Measurements from ENCODE around the gene CYP4A22. TPM values are rescaled to one million over a fixed set of nuclear protein-coding genes. Genes with fewer than 3 reads are reported as not detected.

CYP4A22 gene
- total and polyA plus RNA-seq, 7 donors: 1.4 TPM; not detected in 6

GRCh38 chr1:47175227-47175934 is 38.1 kb downstream of the CYP4A22 start:
- WGBS, 2 donors: 11 to 19% methylated on average over 11 of the region's 11 CpGs
- Histone ChIP-seq H3K9me3 (peaks cover 0 to 3% (median 0%) of the 10 kb centered on the region in 4 donors), H3K4me3 (no peak overlapping the region), H3K27ac (no peak overlapping the region), H3K27me3 (no peaks in the 10 kb centered on the region), H3K36me3 (no peaks in the 10 kb centered on the region), H3K4me1 (peaks cover 0 to 12% (median 11%) of the 10 kb centered on the region in 4 donors)
- intact Hi-C loops (cut with DNase I): no loop called here
- DNase-seq: no peak
- TF ChIP-seq CTCF (IDR thresholded peaks at IDR 0.05) (peak; percentile 81 to 95 (median 92)), EP300 (IDR thresholded peaks at IDR 0.05) (no peak)

GRCh38 chr1:47178020-47178419 is 40.8 kb downstream of the CYP4A22 start:
- Histone ChIP-seq H3K36me3 (no peaks in the 10 kb centered on the region), H3K4me1 (peaks cover 0 to 14% (median 12%) of the 10 kb centered on the region in 4 donors), H3K9me3 (no peaks in the 10 kb centered on the region), H3K4me3 (no peak overlapping the region), H3K27me3 (peaks cover 0 to 20% (median 2%) of the 10 kb centered on the region in 3 donors), H3K27ac (no peak overlapping the region)
- DNase-seq: no peak
- 91% methylated on average over 6 of the region's 6 CpGs for WGBS, 2 donors
- no peak for TF ChIP-seq CTCF (IDR thresholded peaks at IDR 0.05)
- TF ChIP-seq POLR2A (IDR thresholded peaks at IDR 0.05): no peak
- TF ChIP-seq POLR2AphosphoS5 (IDR thresholded peaks at IDR 0.05): no peak
- no peak for TF ChIP-seq EP300 (IDR thresholded peaks at IDR 0.05)
- intact Hi-C loops (cut with DNase I): loop anchor here (2.0 kb wide), 1 partner anchor 533 kb away; no protein-coding TSS in a partner anchor

DNA sequence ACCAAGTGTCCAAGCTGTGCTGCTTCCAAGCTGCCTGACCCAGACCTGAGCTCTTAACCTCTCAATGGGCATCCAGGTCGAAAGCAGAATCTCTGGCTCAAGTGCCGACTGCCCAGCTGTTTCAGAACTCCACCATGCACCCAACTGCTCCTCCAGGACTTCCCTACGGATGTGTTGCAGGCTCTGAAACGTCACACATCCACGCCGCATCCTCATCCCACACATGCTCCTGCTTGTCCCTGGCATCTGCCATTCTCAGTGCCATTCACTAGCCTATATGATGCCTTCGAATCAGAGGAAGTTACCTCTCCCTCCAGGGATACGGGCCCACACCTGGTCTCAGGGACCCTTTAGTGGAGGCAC is 41.4 kb downstream of the CYP4A22 start:
- H3K27ac ChIP-seq: no peak overlapping the region
- DNase-seq: no peak

GRCh38 chr1:47179017-47179987 is 42.1 kb downstream of the CYP4A22 start:
- H3K4me1 ChIP-seq: peaks cover 0 to 14% (median 12%) of the 10 kb centered on the region in 4 donors
- peaks cover 0 to 30% (median 2%) of the 10 kb centered on the region in 3 donors for H3K27me3 ChIP-seq
- WGBS, 2 donors: 3 to 8% methylated on average over 30 of the region's 30 CpGs
- peak overlapping the region in 2 of 4 donors; percentile 19 to 55 for H3K27ac ChIP-seq
- H3K9me3 ChIP-seq: no peaks in the 10 kb centered on the region
- intact Hi-C loops (cut with DNase I): loop anchor here (2.0 kb wide), 1 partner anchor 531 kb away; no protein-coding TSS in a partner anchor
- H3K4me3 ChIP-seq: peak overlapping the region; percentile 18 to 47 (median 30)
- TF ChIP-seq POLR2AphosphoS5 (IDR thresholded peaks at IDR 0.05): peak in 2 of 4 donors; percentile 26 to 33
- TF ChIP-seq CTCF (IDR thresholded peaks at IDR 0.05): peak; percentile 69 to 89 (median 74)
- no peak for TF ChIP-seq POLR2A (IDR thresholded peaks at IDR 0.05)
- TF ChIP-seq EP300 (IDR thresholded peaks at IDR 0.05): no peak
- no peaks in the 10 kb centered on the region for H3K36me3 ChIP-seq
- DNase-seq: peak; percentile 92

More for the DNA sequence above, 41.4 kb downstream of the CYP4A22 start:
- no peaks in the 10 kb centered on the region for H3K36me3 ChIP-seq
- intact Hi-C loops (cut with DNase I): loop anchor here (2.0 kb wide), 1 partner anchor 532 kb away; no protein-coding TSS in a partner anchor
- TF ChIP-seq POLR2AphosphoS5 (IDR thresholded peaks at IDR 0.05) (no peak), CTCF (IDR thresholded peaks at IDR 0.05) (no peak), POLR2A (IDR thresholded peaks at IDR 0.05) (no peak), EP300 (IDR thresholded peaks at IDR 0.05) (no peak)
- H3K4me3 ChIP-seq: peak overlapping the region in 1 of 4 donors; percentile 47
- no peaks in the 10 kb centered on the region for H3K9me3 ChIP-seq
- peaks cover 0 to 14% (median 12%) of the 10 kb centered on the region in 4 donors for H3K4me1 ChIP-seq
- peaks cover 0 to 26% (median 2%) of the 10 kb centered on the region in 3 donors for H3K27me3 ChIP-seq
- WGBS, 2 donors: 82 to 85% methylated on average over 8 of the region's 8 CpGs

Data from sigmoid colon (tissue), 7 donors.